ENCODE measurements around the gene CCDC9B.

- no peak for TF ChIP-seq YY1 (IDR thresholded peaks at IDR 0.05; ENCODE audit: insufficient read depth, insufficient read length)
- TF ChIP-seq SUZ12 (IDR thresholded peaks at IDR 0.05; ENCODE audit: extremely low read depth, insufficient read depth, insufficient read length), result no peak
These were observed 20.9 kb upstream of the CCDC9B start for GRCh38 chr15:40361640-40362039.
